ENCODE data around the gene CAPRIN1. TPM values are rescaled to one million over a fixed set of nuclear protein-coding genes. Genes with fewer than 3 reads are reported as not detected.

CAPRIN1 gene
- total and polyA plus RNA-seq, 2 experiments from 2014 or later = 119 to 365 TPM

DNA sequence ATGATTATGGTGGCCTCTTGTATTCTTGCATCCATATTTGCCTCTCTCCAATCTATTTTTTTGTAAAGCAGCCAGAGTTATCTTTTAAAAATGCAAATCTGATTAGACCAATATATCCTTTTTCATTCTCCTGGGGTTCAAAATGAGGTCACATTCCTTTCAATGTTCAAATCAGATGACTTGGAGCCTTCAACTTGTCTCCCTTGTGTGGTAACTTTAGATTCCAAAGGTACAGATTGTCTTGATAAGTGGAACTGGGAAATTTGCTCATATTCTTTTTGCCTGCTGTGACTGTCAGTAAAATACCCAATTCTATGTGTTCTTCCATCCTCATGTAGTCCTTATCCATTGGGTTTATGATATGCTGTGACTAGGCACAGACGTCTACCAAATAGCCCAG lies 15.1 kb upstream of the CAPRIN1 start:
- no peak overlapping the region for H3K27ac ChIP-seq (ENCODE audit: low read depth)
- H3K4me3 ChIP-seq = no peak overlapping the region
- Mint-ChIP-seq H3K4me1 (no peaks in the 10 kb centered on the region), H3K36me3 (ENCODE audit: low read depth) (no peaks in the 10 kb centered on the region), H3K4me3 (no peak overlapping the region), H3K27me3 (ENCODE audit: insufficient read depth, low read depth, poor library complexity) (peaks cover 3% of the 10 kb centered on the region), H3K27ac (no peak overlapping the region), H3K9me3 (no peaks in the 10 kb centered on the region)
- H2AFZ ChIP-seq = no peak overlapping the region
- H3K79me2 ChIP-seq (replicated peaks; ENCODE audit: insufficient read depth) = no peaks in the 10 kb centered on the region
- H3K9me2 ChIP-seq (ENCODE audit: insufficient read depth) = no peaks in the 10 kb centered on the region
- DNase-seq (ENCODE audit: low spot score) (no peak), ATAC-seq (no peak)
- no peaks in the 10 kb centered on the region for H4K20me1 ChIP-seq (replicated peaks; ENCODE audit: insufficient read depth)
- no peak overlapping the region for H3K4me2 ChIP-seq
- no peaks in the 10 kb centered on the region for H3K27me3 ChIP-seq (ENCODE audit: insufficient read depth)
- H3K36me3 ChIP-seq (ENCODE audit: insufficient read depth) = no peaks in the 10 kb centered on the region
- TF ChIP-seq JUNB (IDR thresholded peaks at IDR 0.05; ENCODE audit: unreplicated experiment) = no peak
- TF ChIP-seq EZH2 (IDR thresholded peaks at IDR 0.05; ENCODE audit: low read depth, unreplicated experiment) = no peak
- TF ChIP-seq CREB1 (CRISPR knock-in tag; IDR thresholded peaks at IDR 0.05; ENCODE audit: low read depth) = no peak
- TF ChIP-seq, protein P1, sequence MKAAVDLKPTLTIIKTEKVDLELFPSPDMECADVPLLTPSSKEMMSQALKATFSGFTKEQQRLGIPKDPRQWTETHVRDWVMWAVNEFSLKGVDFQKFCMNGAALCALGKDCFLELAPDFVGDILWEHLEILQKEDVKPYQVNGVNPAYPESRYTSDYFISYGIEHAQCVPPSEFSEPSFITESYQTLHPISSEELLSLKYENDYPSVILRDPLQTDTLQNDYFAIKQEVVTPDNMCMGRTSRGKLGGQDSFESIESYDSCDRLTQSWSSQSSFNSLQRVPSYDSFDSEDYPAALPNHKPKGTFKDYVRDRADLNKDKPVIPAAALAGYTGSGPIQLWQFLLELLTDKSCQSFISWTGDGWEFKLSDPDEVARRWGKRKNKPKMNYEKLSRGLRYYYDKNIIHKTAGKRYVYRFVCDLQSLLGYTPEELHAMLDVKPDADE (IDR thresholded peaks at IDR 0.05) = no peak
- no peak for TF ChIP-seq STAT1 (IDR thresholded peaks at IDR 0.05; ENCODE audit: unreplicated experiment)
- no peak for TF ChIP-seq EZH2phosphoT487 (IDR thresholded peaks at IDR 0.05; ENCODE audit: unreplicated experiment)
- TF ChIP-seq, protein P2, sequence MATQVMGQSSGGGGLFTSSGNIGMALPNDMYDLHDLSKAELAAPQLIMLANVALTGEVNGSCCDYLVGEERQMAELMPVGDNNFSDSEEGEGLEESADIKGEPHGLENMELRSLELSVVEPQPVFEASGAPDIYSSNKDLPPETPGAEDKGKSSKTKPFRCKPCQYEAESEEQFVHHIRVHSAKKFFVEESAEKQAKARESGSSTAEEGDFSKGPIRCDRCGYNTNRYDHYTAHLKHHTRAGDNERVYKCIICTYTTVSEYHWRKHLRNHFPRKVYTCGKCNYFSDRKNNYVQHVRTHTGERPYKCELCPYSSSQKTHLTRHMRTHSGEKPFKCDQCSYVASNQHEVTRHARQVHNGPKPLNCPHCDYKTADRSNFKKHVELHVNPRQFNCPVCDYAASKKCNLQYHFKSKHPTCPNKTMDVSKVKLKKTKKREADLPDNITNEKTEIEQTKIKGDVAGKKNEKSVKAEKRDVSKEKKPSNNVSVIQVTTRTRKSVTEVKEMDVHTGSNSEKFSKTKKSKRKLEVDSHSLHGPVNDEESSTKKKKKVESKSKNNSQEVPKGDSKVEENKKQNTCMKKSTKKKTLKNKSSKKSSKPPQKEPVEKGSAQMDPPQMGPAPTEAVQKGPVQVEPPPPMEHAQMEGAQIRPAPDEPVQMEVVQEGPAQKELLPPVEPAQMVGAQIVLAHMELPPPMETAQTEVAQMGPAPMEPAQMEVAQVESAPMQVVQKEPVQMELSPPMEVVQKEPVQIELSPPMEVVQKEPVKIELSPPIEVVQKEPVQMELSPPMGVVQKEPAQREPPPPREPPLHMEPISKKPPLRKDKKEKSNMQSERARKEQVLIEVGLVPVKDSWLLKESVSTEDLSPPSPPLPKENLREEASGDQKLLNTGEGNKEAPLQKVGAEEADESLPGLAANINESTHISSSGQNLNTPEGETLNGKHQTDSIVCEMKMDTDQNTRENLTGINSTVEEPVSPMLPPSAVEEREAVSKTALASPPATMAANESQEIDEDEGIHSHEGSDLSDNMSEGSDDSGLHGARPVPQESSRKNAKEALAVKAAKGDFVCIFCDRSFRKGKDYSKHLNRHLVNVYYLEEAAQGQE (IDR thresholded peaks at IDR 0.05; ENCODE audit: unreplicated experiment) = no peak
- no peaks in the 10 kb centered on the region for H3F3A ChIP-seq (replicated peaks; ENCODE audit: low read depth)
- no peaks in the 10 kb centered on the region for H3K4me1 ChIP-seq (ENCODE audit: insufficient read depth)

- H3K4me2 ChIP-seq = no peak overlapping the region
- no peak overlapping the region for H3K27ac ChIP-seq (ENCODE audit: low read depth)
- ATAC-seq = no peak
- no peaks in the 10 kb centered on the region for H3K9me2 ChIP-seq (ENCODE audit: insufficient read depth)
- DNase-seq (ENCODE audit: low spot score) = no peak
- no peak overlapping the region for H3K27ac Mint-ChIP-seq
- no peaks in the 10 kb centered on the region for H3K27me3 ChIP-seq (ENCODE audit: insufficient read depth)
- no peaks in the 10 kb centered on the region for H3K36me3 ChIP-seq (ENCODE audit: insufficient read depth)
- no peaks in the 10 kb centered on the region for H3K79me2 ChIP-seq (replicated peaks; ENCODE audit: insufficient read depth)
- no peaks in the 10 kb centered on the region for H3K36me3 Mint-ChIP-seq (ENCODE audit: low read depth)
- H4K20me1 ChIP-seq (replicated peaks; ENCODE audit: insufficient read depth) = no peaks in the 10 kb centered on the region
- no peaks in the 10 kb centered on the region for H3K4me1 ChIP-seq (ENCODE audit: insufficient read depth)
- H3K4me1 Mint-ChIP-seq = no peaks in the 10 kb centered on the region
- H3K27me3 Mint-ChIP-seq (ENCODE audit: insufficient read depth, low read depth, poor library complexity) = peaks cover 3% of the 10 kb centered on the region
- no peak overlapping the region for H3K4me3 Mint-ChIP-seq
- H2AFZ ChIP-seq = no peak overlapping the region
- H3K9me3 Mint-ChIP-seq = no peaks in the 10 kb centered on the region
- H3K4me3 ChIP-seq = no peak overlapping the region
- H3F3A ChIP-seq (replicated peaks; ENCODE audit: low read depth) = no peaks in the 10 kb centered on the region
- TF ChIP-seq ZNF331 (CRISPR knock-in tag; IDR thresholded peaks at IDR 0.05; ENCODE audit: low read depth) = no peak
- no peak for TF ChIP-seq EZH2 (IDR thresholded peaks at IDR 0.05; ENCODE audit: low read depth, unreplicated experiment)
- TF ChIP-seq POLR2AphosphoS5 (IDR thresholded peaks at IDR 0.05; ENCODE audit: low read depth) = no peak
- TF ChIP-seq, protein P1 (IDR thresholded peaks at IDR 0.05) = no peak
- no peak for TF ChIP-seq ZNF462 (CRISPR knock-in tag; IDR thresholded peaks at IDR 0.05)
- no peak for TF ChIP-seq EZH2phosphoT487 (IDR thresholded peaks at IDR 0.05; ENCODE audit: unreplicated experiment)
- no peak for TF ChIP-seq JUNB (IDR thresholded peaks at IDR 0.05; ENCODE audit: unreplicated experiment)
Measured at GRCh38 chr11:34037016-34037415, 14.5 kb upstream of the CAPRIN1 start.

Data from GM23338 (cell line).